ENCODE measurements around the gene STAG1.
"Not testable (repeated sequence)": the region's sequence is repeated elsewhere in the genome, so short reads cannot be mapped to it uniquely, and the experiment has no call there.

Gene STAG1

GRCh38 chr3:136745916-136746315 is 6.3 kb downstream of the STAG1 start:
- DNase-seq (ENCODE audit: low read depth in 2 of 2): no peak

DNA sequence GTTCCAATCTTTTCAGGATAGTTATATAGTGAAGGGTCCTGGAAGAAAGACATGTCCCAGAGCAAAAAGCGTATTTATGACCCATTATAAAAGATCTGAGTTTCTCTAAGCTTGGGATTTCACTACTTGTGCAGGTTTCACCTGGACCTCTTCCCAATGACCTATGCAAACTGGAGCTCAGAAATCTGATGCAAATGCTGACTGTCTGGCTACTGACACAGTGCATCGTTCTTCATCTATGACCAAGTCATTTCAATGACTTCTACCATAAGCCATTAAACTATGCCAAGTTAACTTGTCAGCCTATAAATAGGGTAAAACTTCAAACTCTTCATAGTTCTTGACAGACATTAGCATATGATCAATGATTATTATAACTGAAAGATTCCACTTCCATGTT is 11.1 kb downstream of the STAG1 start:
- DNase-seq (ENCODE audit: low read depth in 2 of 2): no peak

DNA sequence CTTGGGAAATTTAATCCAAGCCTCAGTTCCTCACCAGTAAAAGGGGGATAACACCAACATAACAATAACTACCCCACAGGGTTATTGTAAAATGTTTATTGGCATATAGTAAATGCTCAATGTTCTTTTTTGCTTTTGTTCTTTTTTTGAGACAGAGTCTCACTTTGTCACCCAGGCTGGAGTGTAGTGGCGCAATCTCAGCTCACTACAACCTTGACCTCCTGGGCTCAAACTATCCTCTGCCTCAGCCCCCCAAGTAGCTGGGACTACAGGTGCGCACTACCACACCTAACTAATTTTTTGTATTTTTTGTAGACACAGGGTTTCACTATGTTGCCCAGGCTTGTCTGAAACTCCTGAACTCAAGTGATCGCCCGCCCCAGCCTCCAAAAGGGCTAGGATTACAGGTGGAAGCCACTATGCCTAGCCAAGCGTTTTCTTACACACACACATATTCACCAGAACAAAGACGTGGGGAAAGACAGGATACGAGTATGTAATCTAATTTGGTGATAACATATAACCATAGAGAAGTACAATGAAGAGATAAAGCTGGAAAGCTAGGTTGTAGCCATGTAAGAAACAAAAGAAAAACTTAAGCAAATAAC is 11.7 kb downstream of the STAG1 start:
- DNase-seq (ENCODE audit: low read depth in 2 of 2): no peak

GRCh38 chr3:136736950-136737349 is 15.2 kb downstream of the STAG1 start:
- not testable (repeated sequence) for DNase-seq (ENCODE audit: low read depth in 2 of 2)

GRCh38 chr3:136735103-136735502 is 17.1 kb downstream of the STAG1 start:
- no peak for DNase-seq (ENCODE audit: low read depth in 2 of 2)

- no peak for DNase-seq (ENCODE audit: low read depth in 2 of 2)
Observed at GRCh38 chr3:136734382-136735070, 17.7 kb downstream of the STAG1 start.

DNA sequence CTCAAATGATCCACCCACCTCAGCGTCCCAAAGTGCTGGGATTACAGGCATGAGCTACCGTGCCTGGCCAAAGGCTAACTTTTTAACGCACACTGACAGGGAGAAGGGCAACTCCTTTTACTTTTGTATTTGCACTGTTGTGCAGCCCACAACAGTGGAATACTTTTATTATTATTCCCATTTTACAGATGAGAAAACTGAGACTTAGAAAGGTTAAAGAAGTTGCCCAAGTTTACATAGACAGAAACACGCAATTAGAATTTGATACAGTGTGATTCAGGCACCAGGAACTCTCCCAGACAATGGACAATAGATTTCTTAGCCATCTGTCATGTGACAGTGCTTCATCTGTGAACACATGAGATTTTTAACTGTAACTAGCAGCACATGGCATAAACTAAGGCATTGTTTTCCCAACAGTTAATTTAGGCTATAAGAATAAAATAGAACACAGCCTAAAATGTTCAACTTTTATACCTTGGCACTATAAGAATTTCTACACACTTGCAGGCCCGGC is 18.8 kb downstream of the STAG1 start:
- no peak for DNase-seq (ENCODE audit: low read depth in 2 of 2)

DNA sequence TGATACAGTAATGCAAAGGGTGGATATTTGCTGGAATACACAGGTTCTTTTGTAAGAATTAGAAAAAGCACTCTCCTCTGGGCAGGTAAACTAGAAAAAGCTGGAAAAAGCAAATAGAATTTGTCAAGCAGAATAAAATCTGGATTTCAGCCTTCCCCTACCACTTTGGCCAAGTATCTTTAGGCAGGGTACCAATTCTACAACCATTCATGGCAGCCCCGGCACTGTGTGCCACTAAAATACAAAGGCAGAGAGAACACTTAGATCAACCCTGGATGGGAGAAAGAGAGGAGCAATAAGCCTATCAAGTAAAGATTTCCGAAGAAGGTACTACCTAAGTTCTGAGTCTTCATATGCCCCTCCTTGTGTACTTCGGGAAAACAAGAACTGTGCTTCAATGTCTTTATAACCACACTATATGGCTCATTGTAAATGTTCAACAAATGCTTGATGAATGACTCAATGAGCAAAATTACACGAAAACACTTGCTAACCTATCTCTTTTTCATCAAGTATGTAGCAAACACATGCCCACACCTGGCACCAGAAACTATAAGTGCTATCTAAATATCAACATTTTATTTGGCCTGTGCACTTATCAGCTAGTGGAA is 20.8 kb downstream of the STAG1 start:
- DNase-seq (ENCODE audit: low read depth in 2 of 2): no peak

DNA sequence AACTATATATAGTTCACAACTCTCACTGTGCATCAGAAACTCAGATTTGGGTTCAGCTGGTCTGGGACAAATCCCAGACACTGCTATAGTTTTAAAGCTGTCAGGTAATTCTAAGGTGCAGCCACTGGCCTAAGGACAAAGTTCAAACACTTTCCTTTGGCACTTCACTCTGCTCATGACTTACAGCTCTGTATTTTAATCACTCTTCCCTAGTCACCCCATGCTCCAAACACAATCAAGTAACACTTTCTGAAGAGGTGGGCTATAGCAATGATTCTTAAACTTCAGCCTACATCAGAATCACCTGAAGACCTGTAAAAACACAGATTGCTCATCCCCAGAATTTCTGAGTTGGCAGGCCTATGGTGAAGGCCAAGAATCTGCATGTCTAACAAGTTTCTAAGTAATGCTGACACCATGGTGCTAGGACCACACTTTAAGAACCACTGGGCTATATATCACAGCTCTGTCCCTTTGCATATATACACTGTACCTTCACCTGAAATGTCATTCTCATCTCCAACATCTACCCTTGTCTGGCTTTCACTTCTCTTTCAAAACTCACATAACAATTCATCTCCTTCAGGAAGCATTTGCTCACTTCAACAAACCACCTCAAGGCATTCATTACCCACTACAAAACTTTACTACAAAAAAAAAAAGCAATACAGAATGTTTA is 21.4 kb downstream of the STAG1 start:
- no peak for DNase-seq (ENCODE audit: low read depth in 2 of 2)

- DNase-seq (ENCODE audit: low read depth in 2 of 2): no peak
Observed at GRCh38 chr3:136728918-136729317, 23.3 kb downstream of the STAG1 start.

DNA sequence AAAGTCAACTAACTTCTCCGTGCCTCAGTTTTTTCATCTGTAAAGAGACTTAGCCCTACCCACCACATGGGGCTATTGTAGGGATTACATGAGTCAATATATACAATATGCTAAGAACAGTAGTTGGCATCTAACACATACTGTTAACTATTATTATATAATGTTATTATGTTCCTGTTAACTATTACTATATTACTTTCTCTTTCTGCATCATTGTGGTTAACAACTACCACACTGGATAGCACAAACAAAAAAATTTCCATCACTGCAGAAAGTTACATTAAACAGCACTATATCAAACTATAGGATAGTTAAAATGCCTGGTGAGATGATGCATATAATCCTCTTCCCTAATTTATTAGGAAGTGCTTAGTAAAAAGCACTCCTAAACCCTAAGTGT is 23.7 kb downstream of the STAG1 start:
- DNase-seq (ENCODE audit: low read depth in 2 of 2): no peak

- no peak for DNase-seq (ENCODE audit: low read depth in 2 of 2)
Observed at GRCh38 chr3:136725468-136725867, 26.7 kb downstream of the STAG1 start.

GRCh38 chr3:136722916-136723315 is 29.3 kb downstream of the STAG1 start:
- DNase-seq (ENCODE audit: low read depth in 2 of 2): not testable (repeated sequence)

DNA sequence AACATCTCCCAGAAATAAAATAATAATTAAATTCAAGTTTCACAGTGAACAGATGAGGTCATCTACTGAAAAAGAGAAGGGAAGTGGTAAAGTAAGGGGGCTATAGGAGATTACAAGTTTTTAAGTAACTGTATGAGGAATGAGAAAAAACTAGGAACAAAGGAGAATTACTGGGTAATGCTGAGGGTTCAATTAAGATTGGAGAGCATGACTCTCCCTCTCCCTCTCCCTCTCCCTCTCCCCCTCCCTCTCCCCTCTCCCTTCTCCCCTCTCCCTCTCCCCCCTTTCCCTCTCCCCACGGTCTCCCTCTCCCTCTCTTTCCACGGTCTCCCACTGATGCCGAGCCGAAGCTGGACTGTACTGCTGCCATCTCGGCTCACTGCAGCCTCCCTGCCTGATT is 29.8 kb downstream of the STAG1 start:
- not testable (repeated sequence) for DNase-seq (ENCODE audit: low read depth in 2 of 2)

DNA sequence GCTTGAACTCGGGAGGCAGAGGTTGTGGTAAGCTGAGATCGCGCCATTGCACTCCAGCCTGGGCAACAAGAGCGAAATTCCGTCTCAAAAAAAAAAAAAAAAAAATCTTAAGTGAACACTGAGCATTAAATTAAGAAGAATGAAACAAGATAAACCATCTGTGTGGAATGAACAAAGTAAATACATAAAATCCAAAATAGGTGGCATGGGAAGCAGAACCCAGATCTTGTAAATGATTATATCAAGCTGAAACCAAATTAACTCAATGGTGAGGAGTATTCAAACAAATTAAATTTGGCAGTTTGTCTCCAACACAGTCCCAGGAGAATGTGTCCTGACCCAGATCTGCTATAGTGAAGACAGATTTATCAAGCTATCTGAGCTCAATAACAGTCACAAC is 32.1 kb downstream of the STAG1 start:
- no peak for DNase-seq (ENCODE audit: low read depth in 2 of 2)

DNA sequence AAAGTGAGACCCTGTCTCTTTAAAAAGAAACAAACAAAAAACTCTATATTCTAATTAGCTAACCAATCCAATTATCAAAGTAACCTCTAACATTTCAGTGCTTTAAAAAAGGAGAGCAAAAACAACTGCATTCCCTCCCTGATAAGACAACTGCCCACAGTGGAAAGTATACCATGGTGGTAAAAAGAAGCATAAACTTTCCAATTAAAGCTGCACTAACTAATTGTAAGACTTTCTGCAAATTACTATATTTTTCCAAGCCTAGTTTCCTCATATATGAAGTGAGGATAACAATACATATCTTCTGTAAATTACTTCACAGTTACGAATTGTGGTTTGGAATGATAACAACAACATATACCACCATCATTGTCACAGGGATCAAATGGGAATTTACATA is 35.5 kb downstream of the STAG1 start:
- DNase-seq (ENCODE audit: low read depth in 2 of 2): no peak

DNA sequence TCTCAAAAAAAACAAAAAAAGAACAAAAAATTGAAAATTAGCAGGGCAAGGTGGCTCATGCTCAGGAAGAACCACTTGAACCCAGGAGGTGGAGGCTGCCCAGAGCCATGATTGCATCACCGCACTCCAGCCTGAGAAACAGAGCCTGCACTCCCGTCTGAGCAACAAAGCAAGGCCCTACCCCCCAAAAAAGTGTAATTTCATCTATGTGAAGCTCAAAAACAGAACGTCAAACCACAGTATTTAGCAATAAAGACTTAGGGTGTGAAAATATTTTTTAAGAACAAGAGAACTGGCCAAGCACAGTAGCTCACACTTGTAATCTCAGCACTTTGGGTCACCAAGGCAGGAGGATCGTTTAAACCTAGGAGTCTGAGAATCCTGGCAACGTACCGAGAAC is 38.2 kb downstream of the STAG1 start:
- no peak for DNase-seq (ENCODE audit: low read depth in 2 of 2)

GRCh38 chr3:136712941-136713340 is 39.2 kb downstream of the STAG1 start:
- no peak for DNase-seq (ENCODE audit: low read depth in 2 of 2)

DNA sequence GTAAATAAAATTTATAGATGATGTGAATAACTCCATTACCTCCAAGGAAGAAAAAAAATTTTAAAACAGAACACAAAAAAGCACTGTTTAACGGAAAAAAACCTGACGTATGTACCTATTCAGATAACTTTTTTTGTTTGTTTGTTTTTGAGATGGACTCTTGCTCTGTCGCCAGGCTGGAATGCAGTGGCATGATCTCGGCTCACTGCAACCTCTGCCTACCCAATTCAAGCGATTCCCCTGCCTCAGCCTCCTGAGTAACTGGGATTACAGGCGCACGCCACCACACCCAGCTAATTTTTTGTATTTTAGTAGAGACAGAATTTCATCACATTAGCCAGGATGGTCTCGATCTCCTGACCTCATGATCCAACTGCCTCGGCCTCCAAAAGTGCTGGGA is 40.3 kb downstream of the STAG1 start:
- not testable (repeated sequence) for DNase-seq (ENCODE audit: low read depth in 2 of 2)

GRCh38 chr3:136711277-136711676 is 40.9 kb downstream of the STAG1 start:
- DNase-seq (ENCODE audit: low read depth in 2 of 2): no peak

DNA sequence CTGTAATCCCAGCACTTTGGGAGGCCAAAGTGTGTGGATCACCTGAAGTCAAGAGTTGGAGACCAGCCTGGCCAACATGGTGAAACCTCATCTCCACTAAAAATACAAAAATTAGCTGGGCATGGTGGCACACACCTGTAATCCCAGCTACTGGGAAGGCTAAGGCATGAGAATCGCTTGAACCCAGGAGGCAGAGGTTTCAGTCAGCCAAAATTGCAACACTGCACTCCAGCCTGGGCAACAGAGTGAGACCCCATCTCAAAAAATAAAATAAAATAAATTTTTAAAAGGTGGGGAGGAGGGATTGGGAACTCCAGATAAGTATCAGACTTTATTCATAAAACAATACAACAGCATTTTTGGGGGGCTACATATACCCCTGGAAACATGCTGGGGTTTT is 42.4 kb downstream of the STAG1 start:
- DNase-seq (ENCODE audit: low read depth in 2 of 2): not testable (repeated sequence)

DNA sequence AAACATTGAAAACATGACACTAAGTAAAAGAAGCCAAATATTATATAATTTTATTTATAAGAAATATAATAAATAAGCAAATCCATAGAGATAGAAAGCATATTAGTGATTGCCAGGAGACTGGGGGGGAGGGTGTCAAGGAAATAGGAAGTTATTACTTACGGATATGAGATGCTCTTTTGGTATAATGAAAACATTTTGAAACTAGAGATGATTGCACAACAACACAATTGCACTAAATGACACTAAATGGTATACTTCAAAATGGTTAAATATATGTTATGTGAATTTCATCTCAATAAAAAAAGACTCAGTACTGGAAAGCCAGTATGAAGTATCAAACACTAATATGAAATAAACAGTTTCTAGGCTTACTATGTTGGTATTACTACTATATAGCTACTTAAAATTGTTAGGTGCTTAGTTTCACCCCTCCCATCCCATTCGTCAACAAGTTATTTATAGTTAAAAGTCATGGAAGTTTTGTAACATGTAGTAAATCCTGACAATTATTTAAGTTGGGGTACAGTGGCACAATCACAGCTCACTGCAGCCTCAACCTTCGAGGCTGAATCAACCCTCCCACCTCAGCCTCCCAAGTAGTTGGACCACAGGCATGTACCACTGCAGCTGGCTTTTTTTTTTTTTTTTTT is 43.7 kb downstream of the STAG1 start:
- no peak for DNase-seq (ENCODE audit: low read depth in 2 of 2)
